Activated naive CD4-positive, alpha-beta T cell treated with anti-CD3 and anti-CD28 coated beads, Interleukin-2, amount 50 U/mL, for 16 hours (primary cell): ENCODE data around the gene TPRA1.
"Not testable (repeated sequence)": the region's sequence is repeated elsewhere in the genome, so short reads cannot be mapped to it uniquely, and the experiment has no call there.

ENCODE experiments used
- DNase-seq: peaks from one replicate; pipeline ENCODE4 v3.0.0-alpha.2; 2020

TPRA1 gene

DNA sequence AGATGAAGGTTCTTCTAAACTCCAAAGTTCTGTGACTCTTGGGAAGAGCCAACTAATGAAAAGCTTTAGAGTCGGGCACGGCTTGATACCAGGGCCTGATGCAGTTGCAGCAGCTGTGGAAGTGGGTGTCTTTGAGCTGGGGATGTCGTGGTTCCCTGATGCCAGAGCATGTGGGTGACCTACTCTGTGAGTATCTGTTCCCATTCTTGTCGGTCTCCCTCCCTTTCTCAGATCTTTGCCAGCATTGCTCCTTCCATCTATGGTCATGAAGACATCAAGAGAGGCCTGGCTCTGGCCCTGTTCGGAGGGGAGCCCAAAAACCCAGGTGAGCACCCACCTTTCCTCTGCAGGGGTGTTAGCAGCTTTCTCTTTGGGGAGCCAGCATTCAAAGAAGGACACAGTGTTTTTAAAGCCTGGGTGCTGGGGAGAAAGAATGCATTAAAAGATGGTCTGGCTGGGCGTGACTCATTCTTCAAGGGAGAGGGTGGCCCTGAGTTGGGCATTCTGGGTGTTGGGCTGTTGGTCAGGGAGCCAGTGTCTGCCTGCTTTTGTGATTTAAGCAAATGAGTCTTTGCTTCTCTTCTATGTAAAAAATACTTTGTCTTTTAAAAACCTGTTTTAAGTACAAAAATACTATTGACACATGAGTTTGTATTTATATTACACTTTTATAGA, 25.2 kb upstream of the TPRA1 start:
- DNase-seq = no peak

DNA sequence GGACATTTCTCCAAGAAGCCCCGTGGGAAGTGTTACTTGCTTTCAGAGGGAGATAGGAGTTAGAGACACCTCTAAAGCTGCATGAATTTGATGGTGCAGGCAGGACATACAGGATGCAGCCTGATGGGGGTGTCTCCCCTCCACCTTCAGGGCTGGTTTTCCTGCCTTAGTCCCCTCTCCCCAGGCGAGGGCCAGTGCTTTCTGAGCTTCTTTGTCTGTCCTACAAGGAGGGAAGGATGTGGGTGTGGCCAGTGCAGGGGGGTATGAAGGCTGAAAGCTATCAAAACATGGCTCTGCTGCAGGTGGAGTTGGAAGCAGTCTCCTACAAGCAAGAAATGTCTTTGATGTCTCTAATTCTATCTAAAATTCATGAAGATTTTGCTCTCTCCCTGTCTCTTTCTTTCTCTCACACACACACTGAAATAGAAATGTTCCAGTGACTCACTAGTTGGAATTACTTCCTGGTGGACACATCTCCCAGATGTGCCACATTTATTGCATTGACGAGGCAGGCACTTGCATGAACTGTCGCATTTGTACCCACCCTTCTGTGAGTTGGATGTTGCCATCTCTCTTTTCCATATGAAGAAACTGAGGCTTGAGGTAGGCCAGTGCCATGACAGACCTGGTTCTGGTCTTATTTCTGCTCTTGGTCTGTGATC, 24.5 kb upstream of the TPRA1 start:
- no peak for DNase-seq

DNA sequence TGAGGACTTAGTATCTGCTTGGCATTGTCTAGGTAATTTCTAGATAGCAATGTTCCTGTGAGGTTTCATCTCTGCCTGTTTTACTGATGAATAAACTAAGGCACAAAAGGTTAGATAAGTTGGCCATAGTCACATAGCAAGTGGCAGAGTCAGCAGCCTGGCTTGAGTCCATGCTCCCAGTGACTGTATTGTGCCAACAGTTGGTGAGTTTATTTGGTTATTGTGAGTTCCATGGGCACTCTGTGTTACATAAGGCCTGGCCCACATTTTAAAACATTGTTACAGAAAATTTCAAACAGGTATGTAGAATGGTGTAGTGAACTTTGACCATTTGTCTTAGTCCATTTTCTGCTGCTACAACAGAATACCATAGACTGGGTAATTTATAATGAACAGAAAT, 22.9 kb upstream of the TPRA1 start:
- no peak for DNase-seq

DNA sequence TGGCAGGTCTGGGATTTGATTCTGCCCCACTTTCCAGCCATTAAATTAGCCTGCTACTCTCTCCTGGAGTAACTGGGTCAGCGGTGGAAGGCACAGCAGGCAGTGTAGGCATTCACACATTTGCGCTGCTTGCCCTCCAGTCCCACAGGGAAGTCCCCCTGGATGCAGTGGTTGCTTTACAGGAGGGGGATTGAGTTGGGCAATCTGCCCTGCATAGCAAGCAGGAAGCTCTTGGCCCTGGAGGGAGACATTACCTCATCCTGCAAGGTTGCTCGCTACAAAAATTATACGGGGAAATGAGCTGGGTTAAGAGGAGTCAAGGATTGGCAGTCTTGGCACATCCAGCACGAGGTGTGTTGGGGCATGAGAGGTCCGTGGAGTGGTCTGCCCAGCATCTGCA, 22.4 kb upstream of the TPRA1 start:
- DNase-seq = no peak

DNA sequence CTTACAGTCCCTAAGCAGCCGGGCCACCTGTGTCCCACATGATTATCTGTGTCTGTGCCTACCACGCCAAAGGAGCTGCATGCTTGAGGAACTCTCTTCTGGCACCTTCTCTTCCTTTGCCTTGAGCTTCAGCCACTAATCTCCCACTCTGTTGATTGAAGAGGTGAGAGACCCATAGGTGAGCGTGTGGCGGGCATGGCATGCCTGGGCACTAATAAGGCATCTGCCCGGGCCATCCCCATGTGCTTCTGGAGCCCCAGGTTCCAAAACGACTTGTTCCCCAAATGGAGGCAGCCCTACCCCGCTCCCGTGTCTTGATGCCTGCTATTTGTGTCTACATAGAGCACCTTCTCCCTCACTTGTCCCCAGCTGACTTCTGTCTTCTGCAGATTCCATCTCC, 20.7 kb upstream of the TPRA1 start:
- DNase-seq = no peak

DNA sequence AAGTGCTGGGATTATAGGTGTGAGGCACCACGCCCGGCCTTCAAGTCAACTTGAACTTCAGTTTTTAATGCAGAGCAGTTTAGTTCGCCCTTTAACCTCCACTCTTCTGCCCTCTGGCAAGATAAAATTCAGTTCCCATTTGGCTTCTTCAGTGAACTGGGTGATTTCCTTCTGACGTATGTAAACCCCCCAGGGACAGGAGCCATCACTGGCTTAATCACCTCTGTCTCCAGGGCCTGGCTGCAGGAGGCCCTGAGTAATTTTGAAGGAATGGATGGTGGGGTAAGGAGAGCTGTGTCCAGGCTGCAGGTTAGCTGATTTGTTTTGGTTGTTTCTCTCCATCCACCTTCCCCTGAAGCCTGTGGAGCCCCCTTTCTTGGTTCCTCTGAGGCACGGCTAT, 19.6 kb upstream of the TPRA1 start:
- no peak for DNase-seq

DNA sequence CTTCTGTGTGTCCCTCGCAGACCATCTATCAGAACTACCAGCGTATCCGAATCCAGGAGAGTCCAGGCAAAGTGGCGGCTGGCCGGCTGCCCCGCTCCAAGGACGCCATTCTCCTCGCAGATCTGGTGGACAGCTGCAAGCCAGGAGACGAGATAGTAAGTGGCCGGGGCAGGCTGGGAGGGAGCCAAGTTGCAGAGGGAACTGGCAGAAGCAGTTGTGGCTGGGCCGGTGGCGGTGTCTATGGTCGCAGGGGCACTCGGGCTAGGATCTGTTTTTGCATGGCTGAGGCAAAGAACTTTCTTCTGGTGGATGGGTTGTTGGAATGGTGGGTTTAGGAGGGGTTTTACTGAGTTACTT, 17.8 kb upstream of the TPRA1 start:
- no peak for DNase-seq

DNA sequence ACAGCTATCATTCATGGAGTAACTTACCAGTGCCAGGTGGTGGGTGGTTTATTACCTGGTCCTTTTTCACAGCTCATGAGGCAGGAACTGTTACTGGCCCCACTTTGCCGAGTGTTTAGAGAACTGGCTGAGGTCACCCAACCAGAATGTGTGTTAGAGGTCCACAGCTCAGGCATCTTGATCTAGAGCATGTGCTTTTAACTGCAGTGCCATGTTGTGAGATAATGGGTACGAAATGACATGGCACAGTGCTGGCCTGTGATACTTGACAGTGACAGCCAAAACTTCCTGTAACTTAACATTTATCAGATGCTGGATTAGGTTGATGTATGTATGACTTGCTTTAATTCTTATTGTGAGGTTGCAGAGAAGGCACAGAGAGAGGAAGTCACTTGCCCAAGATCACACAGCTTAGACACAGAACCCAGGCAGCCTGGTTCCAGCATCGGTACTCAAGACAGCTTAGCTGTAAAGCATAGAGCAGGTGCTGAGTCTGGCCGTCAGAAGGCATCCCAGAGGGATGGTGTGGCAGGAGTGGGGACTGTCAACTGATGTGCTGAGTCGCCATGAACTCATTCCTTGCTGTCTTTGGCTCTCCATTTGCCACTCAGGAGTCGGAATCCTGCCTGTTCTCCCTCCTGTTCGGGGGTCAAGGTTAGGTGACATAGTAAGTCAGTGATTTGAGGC, 17.3 kb upstream of the TPRA1 start:
- DNase-seq = no peak

DNA sequence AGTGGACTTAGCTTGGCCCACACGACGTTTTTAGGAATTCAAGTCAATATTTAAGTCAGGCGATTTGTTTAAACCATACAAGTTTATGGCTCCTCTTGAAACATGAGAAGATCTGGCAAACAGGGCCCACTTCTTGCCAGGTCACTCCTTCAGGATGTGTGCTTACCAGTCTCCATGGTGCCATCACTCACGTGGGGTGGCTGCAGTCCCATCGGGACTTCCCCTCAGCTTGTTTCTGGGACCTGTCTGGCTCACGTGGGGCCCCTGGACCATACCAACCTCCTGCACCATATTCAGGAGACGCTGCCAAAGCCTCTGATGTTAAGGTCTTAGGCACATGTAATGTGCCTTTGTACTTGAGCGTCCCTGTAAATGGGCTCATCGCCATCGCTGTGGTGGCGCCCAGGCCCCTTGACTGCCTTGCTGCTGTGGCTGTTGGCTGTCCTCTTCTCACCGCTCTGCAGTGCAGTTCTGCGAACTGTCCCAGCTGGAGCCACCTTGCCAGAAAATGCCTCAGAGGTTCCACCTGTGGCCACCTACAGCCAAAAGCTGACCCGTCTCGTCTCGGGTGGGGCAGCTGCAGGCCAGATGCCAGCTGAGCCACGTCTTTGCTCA, 16.6 kb upstream of the TPRA1 start:
- DNase-seq = no peak

DNA sequence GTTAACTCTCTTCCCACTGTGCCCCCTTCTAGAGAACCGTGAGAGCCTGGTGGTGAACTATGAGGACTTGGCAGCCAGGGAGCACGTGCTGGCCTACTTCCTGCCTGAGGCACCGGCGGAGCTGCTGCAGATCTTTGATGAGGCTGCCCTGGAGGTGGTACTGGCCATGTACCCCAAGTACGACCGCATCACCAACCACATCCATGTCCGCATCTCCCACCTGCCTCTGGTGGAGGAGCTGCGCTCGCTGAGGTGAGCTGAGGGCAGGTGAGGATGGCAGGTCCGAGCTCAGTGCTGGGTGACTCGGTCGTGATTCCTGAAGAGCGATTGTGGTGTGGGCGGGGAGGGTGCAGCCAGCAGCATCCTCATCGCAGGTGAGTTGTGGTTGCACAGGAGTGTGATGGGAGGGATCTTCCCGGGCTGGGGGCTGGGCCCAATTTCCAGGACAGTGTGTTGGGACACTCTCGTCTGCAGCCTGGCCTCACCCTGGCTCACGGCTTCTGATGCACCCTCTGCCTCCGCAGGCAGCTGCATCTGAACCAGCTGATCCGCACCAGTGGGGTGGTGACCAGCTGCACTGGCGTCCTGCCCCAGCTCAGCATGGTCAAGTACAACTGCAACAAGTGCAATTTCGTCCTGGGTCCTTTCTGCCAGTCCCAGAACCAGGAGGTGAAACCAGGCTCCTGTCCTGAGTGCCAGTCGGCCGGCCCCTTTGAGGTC, 15.7 kb upstream of the TPRA1 start:
- no peak for DNase-seq

DNA sequence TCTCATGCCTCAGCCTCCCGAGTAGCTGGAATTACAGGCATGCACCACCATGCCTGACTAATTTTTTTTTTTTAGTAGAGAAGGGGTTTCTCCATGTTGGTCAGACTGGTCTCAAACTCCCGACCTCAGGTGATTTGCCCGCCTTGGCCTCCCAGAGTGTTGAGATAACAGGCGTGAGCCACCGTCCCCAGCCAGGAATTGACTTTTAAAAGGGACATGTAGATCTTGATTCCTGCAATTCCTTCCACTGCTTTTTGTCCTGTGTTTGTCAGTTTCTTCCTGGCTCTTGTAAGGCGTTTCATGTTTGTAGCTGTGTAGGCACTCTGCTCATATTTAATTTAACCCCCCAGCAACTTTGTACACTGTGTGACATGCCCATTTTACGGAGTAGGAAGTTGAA, 15.0 kb upstream of the TPRA1 start:
- DNase-seq = not testable (repeated sequence)

DNA sequence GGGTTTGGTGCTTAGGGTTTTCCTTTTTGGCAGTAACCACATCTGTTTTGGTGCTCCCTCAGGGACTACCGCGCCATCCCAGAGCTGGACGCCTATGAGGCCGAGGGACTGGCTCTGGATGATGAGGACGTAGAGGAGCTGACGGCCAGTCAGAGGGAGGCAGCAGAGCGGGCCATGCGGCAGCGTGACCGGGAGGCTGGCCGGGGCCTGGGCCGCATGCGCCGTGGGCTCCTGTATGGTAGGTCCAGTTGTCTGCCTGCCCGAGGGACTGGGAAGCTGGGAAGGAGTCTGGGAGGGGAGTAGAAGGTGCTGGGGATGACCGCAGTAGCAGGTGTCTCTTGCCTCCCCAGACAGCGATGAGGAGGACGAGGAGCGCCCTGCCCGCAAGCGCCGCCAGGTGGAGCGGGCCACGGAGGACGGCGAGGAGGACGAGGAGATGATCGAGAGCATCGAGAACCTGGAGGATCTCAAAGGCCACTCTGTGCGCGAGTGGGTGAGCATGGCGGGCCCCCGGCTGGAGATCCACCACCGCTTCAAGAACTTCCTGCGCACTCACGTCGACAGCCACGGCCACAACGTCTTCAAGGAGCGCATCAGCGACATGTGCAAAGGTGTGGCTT, 14.1 kb upstream of the TPRA1 start:
- DNase-seq = no peak

DNA sequence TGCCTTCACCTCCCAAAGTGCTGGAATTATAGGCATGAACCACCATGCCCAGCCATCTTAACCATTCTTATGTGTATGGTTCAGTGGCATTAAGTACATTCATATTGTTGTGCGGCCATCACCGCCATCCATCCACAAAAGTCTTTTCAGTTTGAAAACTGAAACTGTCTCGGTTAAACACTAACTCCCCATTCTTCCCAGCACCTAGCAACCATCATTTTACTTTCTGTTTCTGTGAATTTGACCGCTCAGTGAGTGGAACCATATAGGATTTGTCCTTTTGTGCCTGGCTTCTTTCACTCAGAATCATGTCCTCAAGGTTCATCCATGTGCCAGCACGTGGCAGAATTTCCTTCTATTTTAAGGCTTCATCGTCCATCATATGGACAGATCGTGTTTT, 13.5 kb upstream of the TPRA1 start:
- no peak for DNase-seq

DNA sequence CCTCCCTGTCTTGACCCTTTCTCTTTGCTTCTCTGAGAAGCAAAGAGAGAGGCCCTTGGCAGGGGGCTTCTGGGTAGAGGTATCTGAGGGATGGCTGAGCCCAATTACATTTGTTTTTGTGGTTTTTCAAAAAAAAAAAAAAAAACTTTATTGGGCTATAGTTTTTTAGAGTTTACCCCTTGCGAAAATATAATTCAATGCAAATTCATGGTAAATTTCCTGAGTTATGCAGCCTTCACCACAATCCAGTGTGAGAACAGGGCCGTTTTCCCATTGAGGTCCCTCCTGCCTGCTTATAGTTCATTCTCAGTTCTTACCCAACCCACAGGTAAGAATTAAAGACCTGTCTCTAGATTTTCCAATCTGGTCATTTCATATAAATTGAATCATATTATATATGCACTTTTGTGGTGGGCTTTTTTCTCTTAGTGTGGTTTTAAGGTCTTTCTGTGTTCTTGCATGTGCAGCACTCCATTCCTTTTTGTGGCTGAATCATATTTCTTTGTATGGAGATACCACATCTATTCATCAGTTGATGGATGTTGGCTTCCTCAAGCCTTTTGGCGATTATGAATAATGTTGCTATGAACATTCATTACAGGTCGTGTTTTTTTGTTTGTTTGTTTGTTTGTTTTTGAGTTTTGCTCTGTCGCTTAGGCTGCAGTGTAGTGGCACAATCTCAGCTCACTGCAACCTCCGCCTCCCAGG, 10.4 kb upstream of the TPRA1 start:
- DNase-seq = no peak

DNA sequence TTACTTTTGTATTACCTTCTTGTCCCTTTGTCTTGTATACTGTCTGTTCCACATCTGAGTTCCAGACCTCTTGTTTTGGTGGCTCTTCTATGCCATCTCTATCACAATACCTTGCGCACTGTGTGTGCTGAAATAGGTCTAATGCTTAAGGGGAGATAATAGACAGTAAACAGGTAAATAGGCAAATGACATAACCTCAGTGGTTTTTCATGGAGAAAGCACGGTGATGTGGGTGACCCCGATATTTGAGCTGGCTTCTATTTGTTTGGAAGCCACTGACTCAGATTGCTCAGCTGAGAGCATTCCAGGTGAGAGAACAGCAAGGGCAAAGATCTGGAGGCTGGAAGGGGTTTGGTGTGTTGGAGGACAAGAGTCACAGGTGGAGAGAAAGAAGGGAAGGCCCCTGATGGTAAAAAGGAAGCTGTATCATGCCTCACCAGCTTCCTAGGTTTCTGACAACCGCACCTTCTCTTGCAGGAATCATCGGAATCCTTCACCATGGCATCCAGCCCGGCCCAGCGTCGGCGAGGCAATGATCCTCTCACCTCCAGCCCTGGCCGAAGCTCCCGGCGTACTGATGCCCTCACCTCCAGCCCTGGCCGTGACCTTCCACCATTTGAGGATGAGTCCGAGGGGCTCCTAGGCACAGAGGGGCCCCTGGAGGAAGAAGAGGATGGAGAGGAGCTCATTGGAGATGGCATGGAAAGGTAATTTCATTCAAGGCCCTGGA, 8.5 kb upstream of the TPRA1 start:
- no peak for DNase-seq

DNA sequence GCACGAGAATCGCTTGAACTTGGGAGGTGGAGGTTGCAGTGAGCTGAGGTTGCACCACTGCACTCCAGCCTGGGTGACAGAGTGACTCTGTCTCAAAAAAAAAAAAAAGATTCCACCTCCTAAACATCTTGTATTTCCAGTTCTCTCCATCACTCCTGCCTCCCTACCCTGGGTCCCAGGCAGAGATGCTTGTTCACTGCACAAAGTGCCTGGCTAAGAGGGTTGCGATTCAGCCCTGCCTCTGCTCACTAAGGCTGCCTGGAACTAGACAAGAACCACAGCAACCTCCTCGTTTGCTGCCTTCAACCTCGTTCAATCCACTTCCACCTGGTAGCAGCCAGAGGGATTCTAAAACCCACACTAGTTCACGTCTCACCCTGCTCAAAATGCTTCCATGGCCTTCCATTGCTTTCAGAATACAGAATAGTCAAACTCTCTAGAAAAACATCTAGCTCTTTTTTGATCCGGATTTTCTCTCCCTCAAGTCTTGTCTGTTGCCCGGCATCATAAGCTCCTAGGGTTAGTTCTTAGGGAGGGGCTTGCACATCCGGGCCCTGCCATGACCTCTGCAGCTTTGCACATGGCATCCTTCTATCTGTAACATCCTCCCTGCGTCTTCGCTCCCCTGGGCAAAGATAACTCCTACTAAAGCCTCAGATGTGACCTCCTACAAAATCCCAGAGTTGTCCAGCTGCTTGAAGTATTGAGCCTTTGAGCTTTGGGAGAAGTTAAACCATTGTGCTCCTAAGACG, 6.7 kb upstream of the TPRA1 start:
- DNase-seq = no peak

DNA sequence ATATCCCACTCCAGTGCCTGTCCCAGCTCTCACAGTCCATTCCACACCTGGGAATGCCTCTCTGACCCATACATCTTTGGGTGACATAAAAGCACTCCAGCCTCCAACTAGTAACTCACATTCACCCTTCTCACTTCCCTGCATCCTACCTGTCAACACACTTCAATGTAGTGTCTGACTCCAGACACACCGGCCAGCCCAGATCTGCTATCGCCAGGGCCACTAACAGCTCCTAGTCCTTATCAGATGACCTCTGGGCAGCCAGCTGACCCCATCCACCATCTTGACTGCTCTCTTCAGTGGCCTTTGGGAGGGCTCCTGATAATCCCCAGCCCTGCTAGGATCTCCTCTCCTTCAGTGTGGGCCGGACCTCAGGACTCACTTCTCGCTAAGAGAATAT, 4.8 kb upstream of the TPRA1 start:
- DNase-seq = no peak

DNA sequence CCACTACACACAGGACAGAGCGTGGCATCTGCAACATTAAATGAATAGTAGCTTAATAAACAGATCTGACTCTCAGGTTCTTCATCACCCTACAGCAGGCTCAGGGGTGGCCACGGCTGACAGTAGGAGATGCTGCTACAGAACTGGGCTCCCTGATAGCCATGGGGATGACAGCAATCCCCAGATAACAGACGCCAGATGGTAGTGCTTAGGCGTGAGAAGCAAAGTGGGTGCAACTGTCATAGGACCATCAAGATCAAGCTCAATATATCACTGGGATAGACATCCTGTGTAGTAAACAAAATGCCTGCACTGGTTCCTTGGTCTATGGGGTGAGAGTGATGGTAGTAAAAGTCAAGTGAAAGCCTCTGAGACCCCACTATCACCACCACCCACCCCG, 2.6 kb upstream of the TPRA1 start:
- DNase-seq = no peak

DNA sequence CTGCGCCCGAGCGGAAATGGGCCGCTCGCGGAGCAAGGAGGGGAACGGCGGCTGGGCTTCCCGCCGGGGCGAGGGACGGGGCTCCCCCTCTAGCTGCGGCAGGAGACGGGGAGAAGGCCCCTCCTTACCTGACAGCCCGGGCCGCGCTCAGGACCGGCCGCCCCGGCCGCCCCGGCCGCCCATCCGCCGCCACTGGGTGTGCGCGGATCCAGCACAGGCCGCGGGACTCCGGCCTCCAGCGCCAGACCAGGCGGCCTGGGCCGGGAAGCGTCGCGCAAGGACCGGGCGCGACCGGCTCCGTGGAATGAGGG, 296 bp downstream of the TPRA1 start:
- DNase-seq = peak; percentile 47

DNA sequence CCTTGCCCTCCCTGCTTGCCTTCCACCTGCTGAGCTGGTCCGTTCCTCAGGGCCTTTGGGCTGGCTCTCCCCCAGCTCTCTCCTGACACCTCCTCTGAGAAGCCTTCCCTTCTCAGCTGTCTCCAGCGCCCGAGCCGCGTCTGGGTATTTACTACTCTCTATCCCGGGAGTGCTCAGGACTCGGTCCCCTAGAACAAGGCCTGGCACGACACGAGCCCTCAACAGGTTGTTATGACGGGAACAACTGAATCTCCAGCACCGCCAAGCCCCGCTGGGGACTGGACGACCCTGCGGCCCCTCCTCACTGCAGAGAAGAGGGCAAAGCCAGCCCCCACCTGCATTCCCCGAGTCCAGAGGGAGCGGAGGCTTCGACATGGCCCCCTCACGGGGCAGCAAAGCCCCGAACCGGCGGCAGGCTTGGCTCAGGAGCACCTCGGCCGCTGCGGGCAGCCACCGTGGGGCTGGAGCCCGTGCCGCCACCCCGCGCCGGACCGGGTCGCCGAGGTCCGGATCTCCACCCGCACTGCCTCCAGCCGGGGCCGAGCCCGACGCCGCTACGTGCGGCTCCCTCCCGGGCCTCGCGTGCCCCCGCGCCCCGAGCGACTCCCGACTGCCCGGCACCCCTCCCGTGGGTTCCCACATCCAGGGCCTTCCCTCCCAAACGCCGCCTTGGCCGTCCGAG, 792 bp downstream of the TPRA1 start:
- peak; percentile 20 for DNase-seq
